Measurements from ENCODE around the gene FAM163B. TPM values are rescaled to one million over a fixed set of nuclear protein-coding genes. Genes with fewer than 3 reads are reported as not detected.

The FAM163B gene
- polyA plus RNA-seq, 1 donor, result 0.16 TPM

DNA sequence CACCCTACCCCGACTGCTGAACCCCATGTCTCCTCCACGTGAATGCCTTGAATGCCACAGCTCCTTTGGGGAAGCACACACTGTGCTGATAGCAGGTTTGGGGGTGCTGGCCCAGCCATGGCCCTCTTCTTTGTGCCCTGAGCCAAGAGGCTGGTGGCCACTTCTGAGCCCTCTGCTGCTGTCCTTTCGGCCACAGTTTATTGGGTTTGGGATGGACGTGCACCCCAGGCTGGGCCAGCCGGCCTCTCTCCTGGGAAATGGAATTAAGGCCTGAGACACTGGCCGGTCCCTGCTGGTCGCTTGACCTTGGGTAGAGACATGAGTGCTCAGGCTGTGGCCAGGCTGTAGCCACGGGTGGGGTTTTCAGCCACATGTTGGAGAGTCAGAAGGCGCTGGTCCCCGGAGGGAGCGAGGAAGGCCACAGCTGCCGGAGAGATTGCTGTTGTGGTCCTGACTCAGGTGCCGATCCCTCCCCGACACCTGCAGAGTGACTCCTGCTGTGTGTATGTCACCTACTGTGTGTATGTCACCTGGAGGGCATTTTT is 26.6 kb downstream of the FAM163B start:
- DNase-seq (ENCODE audit: low read depth), result no peak

DNA sequence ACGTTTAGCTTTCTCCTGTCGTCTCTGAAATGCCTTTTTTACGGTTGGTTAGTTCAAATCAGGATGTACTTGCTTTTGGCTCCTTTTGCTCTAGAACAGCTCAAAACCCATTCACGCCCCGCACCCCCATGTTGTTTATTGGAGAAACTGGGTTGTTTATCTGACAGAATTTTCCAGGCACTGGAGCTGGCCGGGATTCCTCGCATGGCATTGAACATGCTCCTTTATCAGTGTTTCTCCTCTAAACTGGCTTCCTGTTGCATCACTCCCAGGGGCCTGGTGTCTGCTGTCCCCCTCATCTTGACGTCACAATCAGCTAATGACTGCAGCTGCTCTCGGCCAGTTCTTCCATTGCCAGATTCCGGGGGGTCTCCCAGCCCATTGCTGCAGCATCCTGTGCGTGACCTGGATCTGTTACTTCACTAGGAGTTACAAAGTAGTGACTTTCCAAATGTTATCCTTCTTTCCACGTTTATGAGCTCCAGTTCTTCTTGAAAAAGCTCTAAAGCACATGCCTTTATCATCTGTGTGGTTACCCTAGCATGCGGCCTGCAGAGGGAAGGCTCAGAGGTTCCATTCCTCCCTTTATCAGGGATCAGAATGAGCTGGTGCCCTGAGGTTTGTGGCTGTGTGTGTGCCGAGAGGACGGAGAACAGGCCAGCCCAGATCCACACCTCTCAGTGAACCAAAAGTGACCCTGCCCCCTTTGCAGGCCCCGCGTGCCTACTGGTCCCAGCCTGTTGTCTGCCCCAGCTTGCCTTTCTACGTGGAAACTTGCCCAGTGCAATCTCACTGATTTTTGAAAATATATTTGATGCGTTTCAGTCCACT is 27.5 kb downstream of the FAM163B start:
- no peak for DNase-seq (ENCODE audit: low read depth)

DNA sequence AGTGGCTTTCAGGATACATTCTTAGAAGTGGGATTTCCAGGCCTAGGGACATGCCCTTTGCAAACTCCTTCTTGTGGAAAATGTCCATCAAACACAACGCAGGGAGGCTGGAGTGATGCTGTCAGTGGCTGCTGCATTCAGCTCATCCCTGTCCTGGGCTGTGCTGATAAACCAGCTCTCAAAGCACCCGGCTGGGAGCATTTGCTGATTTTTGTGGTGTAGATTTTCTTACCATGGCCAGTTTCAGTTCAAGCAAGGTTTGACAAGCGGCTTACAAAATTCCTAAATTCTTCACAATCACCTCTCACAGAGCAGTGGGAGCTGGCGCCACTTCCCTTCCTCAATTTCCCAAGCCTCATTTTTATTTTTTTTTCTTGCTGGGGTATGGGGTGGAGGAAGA is 28.2 kb downstream of the FAM163B start:
- DNase-seq (ENCODE audit: low read depth), result no peak

DNA sequence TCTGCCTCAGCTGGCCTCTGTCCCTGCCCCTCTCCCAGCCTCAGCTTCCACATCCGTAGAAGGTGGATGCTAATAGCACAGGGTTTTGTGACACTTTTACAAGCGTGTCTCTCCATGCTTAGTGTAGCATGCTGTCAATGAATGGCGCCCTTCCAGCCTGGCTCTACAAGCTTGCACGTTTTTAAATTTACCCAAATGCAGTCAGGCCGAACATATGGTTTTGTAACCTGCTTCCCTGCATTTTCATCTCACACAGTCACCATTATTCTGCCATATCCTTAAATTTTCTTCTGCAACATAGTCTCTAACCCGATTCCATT is 28.8 kb downstream of the FAM163B start:
- no peak for DNase-seq (ENCODE audit: low read depth)

DNA sequence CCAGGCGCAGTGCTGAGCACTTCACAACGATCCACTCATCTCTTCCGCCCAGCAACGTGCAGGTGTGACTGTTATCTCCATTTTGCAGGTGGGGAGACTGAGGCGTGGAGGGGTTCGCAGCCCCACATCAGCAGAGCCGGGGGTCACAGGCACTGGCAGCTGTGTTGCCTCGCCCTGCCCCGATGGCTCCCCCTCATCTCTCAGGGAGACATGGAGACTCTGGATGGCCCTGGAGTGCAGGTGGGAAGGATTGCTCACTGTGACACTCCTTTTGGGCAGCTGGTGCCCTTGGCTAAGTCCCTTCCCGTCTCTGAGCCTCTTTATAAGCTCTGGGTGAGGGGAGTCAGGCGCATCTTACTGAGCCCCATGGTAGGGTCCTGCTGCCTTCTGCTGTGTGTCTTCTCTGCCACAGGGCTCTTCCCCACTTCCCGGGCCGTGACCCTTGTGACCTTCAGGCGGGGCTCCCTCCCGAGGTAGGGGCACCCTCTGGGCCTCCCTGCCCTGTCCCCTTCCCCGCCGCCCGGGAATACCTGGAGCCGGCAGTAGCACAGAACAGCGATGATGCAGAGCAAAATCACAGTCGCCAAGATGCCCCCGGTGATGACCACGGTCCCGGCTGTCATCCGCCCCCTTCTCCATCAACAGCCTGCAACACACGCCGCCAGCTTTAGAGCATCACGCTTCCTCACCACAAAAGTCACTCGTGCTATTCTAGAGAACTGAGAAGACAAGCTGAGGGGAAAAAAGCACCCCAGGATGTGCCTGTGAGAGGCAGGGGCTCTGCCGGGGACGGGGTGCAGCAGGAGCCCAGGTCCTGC is 29.4 kb downstream of the FAM163B start:
- no peak for DNase-seq (ENCODE audit: low read depth)

DNA sequence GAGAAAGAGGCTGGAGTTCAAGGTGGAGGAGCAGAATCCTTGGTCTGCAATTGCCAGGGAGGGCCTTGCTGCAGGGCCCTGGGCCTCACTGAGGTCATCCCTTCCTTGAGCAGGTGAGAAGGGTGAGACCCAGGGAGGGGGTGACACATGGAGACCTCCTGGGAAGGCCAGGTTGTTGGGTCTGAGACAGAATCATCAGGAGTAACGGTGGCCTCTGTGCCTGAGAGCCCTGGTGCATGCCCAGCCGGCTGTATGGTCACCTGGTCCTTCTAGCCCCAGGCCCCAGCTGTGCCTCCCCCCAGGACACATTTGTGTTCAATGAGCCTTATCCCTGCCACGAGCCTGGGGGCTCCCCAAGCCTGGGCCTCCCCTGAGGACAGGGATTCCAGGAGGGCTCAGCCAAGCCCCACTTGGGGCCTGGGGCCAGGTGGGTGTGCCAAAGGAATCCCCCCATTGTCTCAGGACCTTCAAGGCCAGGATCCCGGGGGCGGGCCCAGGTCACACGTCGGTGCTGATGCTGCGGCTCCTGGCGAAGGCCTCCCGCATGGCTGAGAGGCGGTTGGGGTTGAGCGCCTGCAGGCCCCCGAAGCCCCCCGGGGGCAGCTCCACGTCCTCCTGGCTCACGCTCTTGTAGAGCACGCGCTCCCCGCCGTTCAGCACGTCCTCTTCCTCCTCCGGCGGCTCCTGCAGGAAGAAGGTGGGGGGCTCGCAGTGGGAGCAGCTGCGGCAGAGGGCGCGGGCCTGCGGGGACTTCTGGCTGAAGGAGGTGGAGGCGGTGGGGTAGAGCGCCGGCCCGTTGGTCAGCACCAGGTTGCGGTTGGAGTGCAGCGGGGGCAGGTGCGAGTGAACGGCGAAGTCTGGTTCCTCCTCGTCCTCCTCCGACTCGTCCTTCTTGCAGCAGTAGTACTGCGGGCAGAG is 30.4 kb downstream of the FAM163B start:
- no peak for DNase-seq (ENCODE audit: low read depth)

DNA sequence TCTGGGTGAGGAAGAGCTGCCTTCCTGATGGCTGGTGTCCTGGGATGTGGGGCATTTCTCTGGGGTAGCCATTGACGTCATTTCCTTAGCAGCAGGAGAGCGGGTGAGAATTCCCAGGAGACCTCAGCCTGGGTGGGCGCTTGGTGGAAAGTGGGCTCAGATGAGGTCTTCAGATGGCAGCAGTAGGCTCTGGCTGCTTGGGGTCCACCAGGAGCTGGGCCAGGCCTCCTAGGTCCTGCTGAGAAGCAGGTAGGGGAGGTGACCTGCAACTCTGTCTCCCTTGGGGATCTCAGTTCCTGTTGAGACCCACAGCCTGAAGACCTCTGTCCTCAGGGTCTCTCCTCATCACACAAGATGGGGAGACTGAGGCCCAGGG is 31.5 kb downstream of the FAM163B start:
- no peak for DNase-seq (ENCODE audit: low read depth)

DNA sequence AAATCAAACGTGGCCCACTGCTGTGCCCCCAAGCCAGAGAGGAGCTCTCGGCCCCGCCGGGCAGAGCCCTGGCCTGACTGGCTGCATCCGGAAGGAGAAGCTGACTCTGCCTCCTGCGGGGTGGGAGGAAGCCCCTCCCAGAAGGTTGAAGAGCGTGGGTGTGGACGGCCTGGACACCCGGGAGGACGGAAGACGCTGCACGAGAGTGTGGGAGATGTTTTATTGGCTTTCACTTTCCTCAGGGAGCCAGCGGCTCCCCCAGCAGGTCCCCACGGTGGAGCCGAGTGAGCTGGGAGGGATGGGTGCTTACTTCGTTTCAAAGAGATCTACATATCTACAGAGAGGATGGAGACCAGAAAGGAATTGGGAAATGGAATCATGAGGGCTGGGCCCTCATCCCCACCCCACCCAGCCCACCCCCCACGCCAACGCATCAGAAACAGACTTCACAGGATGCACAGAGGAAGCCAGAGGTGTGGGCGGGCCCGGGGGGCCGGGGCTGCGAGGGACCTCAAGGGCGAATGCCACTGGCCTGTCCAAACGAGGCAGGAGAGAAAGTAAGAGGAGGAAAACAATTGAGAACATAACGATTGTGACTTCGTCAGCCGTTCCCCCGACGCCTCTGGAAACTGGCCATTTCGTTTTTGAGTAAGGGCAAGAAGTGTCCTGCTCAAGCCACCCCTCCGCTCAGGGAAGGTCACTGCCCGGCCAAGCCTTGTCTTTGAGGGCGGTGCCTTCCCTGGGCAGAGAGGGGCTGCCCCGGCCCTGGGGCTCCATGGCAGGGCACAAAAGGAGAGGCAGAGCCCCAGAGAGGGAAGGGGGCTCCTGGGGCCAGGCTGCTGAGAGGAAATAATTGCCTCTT is 32.1 kb downstream of the FAM163B start:
- DNase-seq (ENCODE audit: low read depth), result no peak

DNA sequence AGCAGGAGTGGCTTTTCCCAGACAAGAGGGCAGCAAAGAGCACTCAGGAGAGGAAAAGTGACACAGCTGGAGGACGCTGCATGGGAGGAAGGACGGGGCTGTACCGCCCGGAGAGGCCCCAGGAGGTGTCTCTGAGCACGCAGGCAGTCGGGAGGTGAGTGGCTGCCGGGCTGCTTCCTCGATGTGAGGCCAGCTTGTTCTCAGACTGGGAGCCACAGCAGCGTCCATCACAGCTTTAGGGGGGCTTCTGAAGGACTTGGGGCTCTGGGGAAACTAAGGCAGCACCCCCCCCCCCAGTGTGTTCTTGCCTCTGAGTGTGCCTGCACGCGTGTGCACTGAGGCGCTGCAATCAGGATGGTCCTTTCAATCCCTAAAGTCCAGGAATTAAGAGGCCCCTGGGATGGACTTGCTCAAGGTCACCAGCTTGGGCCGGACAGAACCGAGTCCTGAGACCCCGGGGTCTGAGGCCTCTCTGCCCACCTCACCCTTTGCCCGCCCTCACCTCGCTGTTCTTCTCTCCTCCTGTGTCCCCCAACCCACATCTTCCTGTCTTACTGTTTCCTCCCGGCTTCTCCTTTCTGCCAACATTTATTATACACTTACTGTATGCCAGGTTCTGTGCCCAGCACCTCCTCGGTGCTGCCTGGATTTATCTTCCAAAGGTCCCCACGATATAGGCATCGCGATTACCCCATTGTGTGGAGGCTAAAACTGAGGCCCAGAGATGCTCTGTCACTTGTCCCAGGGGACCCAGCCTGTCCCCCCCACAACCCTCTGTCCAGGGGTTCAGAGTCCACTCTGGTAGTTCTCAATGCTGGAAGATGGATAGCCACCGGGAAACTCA is 32.9 kb downstream of the FAM163B start:
- DNase-seq (ENCODE audit: low read depth), result no peak

DNA sequence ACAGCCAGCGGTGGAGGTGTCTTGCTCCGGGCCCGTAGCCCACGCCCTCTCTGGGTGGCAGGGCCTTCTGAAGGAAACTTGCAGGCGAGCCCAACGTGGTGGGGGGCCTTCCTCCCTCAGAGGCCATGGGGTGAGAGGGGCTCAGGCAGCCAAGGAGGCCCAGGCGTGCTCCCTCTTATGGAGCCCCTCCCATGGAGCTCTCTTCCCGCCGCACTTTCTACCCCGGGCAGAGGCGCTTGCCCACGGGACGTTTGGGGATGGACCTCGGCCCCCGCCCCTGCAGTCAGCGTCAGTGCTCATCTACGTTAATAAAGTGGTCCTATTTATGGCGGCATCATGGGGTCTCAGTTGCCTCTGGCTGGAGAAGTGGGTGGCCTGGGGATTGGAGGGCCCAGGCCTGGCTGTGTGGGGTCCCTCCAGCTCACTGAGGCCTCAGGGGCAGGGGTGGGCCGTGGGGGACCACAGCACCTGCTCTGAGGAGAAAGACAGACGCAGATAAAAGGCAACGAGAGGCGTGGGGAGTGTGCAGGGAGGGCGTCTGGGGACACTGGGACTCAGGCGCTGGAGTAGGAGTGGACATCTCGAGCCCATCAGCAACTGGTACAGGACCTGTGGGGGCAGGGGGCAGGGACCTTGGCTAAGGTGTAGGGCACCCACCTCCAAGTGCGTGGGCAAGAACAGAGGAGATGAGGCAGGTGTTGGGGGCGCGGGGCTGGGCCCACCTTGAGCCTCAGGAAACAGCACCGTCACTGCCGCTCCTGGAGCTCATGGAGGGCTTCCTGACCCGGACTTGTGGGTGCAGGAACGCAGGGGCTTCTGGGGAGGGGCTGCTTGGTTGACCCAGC is 33.8 kb downstream of the FAM163B start:
- no peak for DNase-seq (ENCODE audit: low read depth)

DNA sequence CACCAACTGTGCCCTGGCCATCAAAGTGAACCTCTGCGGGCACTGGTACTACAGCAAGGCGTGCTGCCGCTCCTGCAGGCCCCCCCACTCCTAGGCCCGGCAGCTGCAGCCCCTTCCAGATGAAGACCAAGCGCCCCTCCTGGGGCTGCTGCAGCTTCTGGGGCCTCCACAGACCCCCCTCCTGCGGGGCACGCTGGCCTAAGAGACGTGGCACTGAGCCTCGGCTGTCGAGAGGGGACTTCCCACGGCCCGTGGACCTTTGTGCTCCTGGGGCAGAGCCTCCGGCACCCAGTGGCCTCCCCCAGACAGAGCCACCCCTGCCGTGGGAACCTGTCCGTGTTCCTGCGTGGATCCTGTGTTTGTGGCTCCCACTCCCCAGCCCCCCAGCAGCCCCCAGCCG is 34.4 kb downstream of the FAM163B start:
- DNase-seq (ENCODE audit: low read depth), result no peak

DNA sequence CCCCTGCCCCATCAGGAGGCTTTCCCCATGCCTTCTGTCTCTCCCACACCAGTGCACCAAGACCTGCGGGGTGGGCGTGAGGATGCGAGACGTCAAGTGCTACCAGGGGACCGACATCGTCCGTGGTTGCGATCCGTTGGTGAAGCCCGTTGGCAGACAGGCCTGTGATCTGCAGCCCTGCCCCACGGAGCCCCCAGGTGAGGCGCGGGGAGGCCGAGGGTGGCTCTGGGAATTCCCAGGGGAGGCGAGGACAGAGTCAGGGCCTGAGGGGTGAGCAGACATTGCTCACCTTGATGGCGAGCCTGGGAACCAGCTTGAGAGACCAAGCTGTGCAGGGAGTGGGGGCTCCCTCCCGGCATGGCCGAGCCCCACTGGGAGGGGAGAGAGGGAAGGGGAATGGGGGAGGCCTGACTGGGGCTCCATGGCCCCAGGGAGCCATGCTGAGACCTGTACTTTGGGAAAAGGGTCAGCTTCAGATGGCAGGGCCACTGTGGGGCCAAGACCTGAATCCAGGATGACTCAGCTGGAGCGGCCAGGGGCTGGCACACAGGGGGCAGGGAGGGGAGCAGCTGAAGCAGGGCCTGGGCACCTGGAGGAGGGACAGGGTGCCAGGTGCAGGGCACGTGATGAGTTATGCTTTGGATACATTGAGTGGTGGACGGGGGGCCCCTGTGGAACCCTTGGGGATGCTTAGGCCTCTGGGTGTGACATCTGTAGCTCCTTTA is 35.2 kb downstream of the FAM163B start:
- DNase-seq (ENCODE audit: low read depth), result no peak

DNA sequence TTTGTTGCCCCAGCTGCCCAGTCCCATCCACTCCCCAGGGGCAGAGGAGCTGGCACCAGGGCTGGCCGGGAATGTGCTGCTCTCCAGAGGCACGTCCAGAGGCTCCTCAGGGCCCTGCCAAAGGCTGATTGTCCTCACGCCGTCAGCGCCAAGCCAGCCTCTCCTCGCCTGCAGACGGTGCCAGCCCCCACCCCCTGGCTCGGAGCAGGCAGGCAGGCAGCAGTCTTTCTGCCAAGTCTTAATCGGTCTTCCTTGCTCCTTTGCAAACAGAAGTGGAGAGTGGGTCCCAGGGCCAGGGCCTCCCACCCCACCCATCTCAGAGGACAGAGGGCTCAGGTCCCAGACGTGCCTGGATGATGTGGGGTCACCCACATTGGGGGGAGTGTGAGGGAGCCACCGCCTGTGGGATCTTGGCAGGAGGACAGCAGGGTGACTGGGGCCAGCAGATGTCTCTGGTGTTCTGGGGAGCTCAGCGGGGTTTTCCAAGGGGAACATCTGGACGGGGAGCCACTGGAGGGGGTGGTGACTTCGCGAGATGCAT is 36.3 kb downstream of the FAM163B start:
- no peak for DNase-seq (ENCODE audit: low read depth)

DNA sequence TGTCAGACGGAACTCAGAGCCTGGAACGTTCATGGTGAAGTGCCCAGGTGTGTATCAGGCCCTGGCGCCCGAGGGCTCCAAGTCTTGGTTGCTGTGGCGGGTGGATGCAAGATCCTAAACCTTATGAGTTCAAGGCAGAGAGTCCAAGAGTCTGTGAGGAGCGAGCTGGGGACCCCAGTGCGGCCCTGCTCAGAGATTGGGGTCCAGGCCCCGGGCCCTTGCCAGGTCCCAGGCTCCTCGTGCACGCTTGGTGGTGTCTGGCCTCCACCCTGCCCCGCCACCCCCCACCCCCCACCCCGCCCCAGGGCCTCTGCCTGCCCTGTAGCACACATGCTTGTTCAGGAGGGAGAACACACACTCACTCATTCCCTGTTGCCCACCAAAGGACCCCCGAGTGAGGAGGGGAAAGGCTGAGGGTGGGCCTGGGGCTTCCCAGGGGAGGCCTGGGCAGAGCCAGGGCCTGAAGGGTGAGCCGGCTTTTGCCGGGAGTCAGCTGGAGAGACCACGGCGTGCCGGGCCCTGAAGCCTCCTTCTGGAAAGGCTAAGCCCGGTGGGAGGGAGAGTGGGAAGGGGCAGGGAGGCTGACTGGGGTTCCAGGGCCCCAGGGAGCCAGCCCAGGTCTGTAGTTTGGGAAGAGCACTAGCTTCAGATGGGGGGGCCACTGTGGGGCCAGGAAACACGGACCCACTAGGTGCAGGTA is 37.1 kb downstream of the FAM163B start:
- no peak for DNase-seq (ENCODE audit: low read depth)

DNA sequence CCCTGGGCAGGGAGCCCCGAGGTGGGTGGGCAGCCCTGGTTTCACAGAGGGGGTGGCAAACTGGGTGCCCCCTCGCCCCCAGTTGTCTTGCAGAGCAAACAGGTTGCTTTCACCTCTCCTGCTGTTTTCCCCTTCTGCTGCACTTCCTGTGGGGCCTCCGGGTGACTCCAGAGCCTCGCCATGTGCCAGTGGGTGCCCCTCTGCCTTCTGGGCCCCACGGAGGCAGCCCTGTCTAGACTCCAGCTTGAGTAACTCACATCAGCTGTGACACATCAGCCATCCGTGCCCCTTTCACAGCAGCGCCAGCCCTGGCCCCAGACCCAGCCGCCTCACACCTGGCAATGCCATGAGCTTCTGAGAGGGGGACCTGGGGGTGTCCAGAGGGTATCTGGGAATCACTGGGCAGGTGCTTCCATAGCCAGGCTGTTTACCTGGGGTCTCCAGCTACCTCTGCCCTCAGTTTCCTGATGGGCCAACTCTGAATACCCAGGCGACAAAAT is 37.7 kb downstream of the FAM163B start:
- no peak for DNase-seq (ENCODE audit: low read depth)

DNA sequence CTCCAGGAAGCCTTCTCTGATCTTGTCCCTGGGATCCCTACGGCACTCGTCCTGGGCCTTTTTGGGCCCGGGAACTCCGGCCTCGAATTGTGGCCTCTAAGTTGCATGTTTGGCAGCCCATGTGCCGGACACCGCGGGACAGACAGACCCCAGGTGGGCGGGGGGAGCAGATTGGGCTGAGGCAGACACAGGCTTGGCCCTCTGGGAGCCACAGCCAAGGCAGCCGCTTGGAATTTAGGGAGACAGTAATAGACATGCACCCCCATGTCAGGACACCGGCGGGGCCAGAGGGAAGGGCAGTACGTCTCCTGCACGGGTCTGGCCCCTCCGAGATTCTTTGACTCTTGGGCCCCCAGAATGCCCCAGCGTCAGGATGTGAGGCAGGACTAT is 38.5 kb downstream of the FAM163B start:
- DNase-seq (ENCODE audit: low read depth), result no peak
